Amniotic stem cell (primary cell): ENCODE data around the gene TET2.

ENCODE experiments used
- DNase-seq: peaks from one replicate; lab custom pipeline; 2025; lab: John Stamatoyannopoulos, UW

TET2 gene

DNA sequence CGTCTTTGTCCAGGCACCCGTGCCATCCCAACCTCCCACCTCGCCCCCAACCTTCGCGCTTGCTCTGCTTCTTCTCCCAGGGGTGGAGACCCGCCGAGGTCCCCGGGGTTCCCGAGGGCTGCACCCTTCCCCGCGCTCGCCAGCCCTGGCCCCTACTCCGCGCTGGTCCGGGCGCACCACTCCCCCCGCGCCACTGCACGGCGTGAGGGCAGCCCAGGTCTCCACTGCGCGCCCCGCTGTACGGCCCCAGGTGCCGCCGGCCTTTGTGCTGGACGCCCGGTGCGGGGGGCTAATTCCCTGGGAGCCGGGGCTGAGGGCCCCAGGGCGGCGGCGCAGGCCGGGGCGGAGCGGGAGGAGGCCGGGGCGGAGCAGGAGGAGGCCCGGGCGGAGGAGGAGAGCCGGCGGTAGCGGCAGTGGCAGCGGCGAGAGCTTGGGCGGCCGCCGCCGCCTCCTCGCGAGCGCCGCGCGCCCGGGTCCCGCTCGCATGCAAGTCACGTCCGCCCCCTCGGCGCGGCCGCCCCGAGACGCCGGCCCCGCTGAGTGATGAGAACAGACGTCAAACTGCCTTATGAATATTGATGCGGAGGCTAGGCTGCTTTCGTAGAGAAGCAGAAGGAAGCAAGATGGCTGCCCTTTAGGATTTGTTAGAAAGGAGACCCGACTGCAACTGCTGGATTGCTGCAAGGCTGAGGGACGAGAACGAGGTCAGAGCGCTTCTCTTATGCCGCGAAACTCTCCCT is at the start of gene TET2:
Gene TET2 (plus strand): TSS at position 601 of the 740 bp plus-strand sequence. CDS start 87,067 bp downstream, outside the sequence.
- peak; percentile 59 for DNase-seq

DNA sequence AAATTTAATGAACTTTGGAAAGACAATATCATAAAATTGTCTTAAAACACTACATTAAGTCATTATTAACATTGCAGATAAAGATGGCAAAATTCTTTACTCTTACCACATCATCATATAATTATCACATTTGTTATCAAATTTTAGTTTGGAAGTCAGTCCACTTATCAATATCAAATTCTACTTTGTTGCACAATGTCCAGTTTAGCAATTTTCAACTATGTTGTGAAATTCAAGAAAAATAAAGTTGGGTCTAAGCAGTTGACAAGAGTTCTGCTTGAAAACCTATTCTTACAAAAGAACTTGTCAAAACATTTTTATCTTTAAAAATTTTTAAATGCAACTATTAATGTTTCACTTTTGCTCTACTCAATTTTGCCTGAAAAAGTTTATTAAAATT is 44.7 kb upstream of the TET2 start:
- no peak for DNase-seq

DNA sequence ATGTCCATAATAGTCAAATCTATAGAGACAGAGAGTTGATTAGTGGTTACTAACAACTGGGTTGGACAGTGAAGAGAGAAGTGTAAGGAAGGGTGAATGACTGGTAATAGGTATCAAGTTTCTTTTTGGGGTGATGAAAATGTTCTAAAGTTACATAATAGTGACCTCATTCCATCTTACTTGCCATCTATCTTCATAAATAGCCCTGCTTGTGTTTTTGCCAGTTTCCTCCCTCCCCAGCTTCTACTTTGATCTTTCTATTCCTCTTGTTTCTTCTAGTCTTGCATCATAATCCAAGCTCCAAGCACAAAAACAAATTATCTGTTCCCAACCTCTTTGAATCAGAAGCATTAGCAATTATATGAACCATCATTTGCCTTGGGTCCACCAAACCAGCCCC is 40.2 kb upstream of the TET2 start:
- DNase-seq = no peak

DNA sequence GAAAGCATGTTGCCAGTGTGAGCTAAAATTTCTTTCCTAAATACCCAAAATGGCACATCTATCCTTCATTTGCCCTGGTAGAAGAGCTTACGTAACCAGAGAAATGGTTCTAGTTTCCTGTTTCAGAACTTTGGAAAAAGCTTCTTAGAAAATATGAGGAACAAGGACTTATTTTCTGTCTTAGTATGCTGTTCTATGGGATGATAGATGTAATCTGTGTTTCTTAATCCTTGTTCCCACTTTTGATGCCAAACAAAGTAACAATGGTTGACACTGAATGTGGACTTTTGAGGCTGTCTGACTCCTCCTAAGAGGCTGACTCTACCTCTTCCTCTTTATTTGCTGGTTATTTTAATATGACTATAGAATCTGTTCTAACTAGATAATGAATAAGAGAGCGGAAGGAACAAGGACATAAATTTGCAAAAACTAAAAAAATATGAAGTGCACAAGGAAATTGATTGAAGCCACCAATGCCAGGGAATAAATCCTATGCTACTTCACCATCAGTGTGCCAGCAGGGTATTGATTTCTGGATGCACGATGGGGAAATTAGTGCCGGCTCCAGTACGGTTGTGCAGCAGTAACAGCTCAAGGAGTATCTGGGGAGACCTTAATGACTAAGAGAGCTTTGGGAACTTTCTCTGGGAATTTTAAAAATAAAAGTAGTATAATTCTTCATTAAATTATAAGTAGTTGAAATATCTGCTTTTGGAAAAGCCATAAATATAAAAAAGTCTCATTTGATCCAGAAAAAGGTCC is 39.4 kb upstream of the TET2 start:
- DNase-seq = no peak

DNA sequence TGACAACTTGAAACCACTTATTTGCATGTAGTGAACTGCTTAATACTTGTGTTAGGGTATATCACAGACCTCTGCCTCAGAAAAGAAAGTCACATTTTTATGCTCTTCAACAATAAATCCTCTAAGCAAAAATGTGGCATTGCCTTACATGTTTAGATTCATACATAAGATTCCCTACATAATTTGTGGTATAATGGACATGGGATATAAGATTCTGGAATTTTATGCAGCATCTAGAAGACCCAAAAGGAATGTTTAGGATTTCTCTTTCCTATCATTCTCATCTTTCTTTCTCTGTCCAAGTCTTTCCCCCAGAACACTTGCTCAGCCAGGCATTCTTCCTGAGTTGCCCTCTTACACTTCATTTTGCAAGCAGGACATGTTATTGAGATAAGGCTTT is 37.7 kb upstream of the TET2 start:
- DNase-seq = peak; percentile 10

DNA sequence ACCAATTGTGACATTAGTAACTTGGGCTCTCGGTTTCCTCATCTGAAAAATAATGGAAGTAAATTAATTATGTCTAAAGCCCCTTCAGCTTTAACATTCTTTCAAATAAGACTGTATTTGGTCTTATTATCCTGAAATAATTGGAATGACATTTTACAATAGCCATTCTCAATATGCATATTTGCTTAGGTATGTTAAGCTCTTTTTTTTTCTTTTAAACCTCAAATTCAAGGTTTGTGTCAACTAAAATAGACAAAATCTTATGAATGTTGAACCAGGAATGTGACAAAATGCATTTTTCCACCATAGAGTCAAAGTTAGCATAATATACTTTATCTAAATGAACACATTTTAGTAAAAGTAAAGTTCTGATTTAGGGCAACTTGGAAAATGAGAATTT is 34.4 kb upstream of the TET2 start:
- no peak for DNase-seq

DNA sequence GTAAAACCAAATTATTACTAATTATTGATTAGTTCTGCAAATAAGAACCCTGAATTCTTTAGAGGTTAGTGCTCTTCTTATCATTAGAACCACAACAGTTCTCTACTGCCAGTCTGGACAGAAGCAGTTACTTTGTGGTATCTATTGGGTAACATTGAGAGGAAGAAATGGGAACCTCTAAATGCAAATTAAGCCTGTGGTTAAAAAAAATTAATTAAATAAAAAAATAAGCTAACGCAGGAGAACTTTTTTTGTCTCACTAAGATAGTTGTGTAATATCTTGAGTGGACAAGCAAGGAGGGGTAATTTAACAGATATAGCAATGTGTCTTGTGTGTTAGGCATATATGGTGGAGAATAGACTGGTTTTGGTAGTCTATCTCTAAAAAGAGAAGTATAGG is 32.9 kb upstream of the TET2 start:
- no peak for DNase-seq

DNA sequence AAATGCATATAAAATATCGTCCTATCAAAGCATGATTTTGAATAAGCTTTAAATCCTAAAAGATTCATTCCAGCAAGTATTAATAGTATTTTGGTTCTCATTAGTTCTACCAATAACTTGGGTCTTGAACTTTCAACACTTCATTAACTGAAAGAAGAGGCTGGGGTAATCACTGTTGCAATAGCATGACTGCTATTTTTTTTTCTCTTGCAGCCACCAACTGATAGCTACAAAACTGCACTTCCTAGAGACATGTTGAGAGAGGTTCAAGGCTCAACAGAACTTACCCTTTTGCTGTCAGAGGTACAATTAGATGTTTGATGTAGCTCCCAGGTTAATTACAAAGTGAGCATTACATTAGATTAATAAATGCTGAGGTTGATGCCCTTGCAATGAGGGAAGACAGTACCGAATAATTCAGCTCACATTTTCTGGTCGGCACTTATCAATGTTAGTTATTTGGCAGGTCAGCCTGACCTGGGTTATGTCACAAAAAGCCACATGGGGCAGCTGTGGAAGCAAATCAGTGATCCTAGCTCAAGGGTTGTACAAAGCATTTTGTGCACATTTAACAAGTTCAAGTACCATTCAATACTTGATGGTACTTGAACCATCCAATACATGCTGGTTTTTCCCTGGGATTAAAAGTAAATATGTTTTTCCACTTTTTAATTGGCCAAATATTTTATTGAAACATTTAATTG is 29.9 kb upstream of the TET2 start:
- DNase-seq = no peak

DNA sequence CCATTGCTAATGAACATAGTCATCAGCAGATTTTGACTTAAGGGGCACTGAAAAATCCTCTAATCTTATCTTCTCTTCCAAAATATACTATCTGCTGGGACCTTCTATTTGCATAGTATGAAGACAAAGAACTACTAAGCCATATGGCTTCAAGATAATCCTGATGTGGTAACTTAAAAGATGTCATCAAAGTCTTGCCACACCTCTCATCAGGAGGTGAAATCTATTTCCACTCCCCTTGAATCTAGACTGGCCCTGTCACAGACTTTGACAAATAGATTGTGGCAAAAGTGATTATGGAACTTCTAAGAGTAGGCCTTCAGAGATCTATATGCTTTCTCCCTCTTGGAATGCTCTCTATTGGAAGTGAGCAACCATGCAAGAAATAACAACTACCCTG is 27.3 kb upstream of the TET2 start:
- DNase-seq = no peak

DNA sequence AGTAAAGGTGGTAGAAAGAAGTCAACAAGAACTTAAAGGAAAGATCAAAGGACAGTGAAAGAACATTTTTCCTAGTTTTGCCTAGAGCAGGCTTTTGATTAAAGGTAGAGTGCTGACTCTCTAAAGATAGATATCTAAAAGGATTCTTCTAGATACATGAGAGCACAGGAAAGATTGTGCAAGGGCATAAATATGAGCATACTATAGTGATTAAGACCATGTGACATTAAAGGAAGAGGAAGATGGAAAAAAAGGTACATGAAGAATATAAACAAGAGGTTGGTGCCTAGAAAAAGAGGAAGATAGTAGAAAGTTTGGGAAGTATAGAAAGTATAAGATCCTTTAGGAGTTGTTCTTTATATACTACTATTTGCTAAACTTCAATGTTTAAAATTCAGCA is 26.1 kb upstream of the TET2 start:
- no peak for DNase-seq

DNA sequence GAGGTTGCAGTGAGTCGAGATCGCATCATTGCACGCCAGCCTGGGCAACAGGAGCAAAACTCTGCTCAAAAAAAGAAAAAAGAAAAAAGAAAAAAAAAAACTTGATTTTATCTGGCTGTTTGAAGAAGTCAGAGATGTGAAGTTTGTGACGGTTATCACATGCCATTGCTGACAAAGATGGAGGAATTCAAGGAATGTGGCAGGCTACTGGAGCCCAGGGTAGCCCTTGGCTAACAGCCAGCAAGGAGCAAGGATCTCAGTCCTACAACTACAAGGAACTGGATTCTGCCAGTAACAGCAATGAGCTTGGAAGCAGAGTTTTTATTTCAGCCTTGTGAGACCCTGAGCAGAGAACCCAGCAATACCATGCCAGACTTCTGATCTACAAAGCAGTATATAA is 24.3 kb upstream of the TET2 start:
- no peak for DNase-seq

DNA sequence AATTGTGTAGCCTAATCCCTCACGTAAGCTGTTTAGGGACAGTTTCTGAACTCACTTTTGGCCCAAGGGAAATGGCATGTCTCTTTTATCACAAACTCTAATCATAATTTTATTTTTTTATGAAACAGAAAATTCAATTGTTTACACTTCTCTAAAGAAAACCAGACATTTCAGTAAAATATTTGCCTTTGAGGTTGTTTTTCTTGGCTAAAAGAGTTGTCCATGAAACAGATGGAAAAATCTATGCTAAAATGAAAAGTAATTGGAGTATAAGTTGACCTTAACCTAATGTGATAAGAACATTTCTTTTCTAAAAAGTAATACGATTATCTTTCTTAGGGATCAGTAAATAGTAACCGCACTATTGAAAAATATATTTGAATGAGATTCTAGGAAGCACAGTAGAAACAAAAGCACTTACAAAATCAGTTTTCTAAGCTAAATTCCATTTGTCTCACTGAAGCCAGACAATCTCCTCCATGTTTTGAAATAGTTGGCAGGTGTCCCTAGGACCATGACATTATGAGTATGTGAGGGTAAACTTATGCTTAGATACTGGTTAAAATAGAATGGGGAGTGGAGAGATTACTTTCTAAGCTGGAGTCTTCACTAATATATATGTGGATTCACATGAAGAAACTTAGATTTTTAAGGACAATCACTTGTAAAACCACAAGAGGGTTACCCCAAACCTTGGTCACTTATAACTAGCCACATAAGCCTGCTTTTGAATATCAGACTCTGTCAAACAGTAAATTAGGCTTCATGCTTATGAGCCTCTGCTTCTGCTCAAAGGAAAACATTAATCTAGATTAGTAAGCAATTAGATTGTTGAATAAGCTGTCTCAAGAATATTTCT is 20.1 kb upstream of the TET2 start:
- no peak for DNase-seq

DNA sequence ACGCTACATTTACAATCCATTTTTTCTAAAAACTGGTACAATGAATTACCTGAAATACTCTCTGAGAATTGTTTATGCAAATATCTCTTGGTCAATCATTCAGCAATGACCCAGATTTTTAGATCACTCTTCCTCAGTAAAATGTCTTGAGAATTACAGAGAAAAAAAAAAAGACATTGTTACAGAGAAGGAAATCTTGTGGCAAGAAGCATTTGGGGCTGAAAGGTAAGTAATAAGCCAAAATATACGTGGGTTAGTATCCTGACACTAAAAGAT is 19.6 kb upstream of the TET2 start:
- DNase-seq = no peak

DNA sequence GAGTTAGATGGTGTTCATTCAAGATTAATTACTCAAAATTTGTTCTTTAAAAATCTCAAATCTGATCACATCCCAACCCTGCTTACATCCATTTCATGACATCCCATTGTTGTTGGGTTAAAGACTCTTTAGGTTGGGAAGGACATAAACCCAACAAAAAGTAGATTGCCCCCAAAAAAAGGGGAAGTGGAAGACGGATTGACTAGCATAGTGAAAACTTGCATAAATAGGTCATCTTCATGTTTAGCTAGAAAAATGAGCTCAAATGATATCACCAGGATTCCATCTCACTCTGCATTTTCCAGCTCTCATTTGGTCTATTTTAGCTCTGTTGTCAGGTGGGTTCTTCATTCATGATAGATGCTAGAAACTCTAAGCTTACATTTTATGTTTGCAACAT is 18.5 kb upstream of the TET2 start:
- no peak for DNase-seq

DNA sequence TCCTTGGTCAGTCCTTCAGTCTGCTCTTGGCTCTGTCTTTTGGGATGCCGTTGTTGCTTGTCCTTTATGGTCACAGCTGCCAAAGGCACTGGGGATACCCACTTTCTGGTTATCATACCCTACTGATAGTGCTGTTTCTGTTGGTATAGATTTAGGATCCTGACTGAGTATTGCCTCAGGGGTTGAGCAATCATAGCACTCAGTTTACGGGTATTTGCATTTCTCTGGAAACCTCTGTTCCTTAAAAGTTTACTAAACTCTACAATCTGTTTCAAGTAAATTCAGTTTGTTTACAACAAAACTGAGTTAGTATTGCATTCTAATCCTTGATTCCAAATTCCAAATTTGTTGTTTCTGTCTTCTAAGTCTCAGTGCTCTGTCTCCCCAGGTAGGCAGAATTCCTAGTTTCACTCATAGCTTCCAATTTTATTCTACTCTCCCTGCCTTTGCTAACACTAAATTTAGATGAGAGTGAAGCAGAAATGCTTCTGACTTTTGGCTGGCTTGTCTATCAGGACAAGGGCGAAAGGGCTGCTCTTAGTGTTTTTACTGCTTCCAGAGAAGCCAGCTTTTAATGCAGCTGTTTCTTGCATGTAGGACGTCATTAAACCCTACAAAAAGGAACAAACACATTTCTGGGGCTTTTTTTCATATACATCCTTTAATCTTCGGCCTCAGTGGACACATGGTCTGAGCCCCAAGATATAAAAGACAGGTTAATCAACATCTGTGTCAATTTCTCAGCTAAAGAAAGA is 17.2 kb upstream of the TET2 start:
- DNase-seq = no peak

DNA sequence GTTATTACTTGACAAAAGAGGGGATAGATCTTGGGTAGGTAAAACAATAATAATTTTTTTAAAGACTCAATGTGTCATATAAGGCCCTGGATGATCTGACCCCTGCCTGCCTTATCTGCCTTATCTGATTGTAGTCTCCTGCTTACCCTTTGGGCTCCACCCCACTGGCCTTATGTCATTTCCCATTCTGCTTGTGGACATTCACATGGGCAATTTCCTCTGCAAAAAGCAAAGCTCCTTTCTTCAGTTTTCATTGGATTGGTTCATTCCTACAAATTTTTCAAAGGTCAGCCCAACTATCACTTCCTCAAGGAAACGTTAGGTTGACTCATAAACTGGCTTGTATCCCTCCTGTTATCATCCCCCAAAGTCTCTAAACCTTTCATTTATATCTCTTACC is 15.7 kb upstream of the TET2 start:
- DNase-seq = no peak

DNA sequence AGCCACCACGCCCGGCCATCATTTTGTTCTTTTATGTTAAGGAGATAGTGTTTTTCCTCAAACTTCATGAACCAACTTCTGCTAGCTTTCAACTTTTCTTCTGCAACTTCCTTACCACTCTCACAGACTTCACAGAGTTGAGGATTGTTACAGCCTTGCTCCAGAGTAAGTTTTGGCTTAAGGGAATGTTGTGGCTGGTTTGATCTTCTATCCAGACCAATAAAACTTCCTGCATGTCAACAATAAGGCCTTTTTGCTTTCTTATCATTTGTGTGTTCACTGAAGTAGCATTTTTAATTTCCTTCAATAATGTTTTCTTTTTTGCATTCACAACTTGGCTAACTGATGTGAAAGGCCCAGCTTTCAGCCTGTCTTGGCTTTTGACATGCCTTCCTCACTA is 12.7 kb upstream of the TET2 start:
- no peak for DNase-seq

DNA sequence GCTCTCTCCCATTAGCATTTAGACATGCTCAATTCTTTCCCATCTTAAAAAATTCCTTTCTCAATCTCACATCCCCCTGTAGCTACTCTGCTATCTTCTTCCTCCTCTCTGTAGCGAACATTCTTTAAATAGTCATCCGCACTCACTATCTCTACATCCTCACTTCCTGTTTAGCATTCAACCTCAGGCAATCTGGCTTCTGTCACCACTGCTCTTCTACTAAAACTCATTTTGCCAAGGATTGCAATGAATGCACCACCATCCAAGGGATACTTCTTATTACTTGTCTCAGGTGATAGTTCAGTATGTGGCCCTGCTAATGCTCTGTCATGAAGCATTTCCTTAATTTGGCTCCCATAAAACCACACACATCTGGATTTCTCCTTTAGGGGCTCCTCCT is 10.9 kb upstream of the TET2 start:
- no peak for DNase-seq

DNA sequence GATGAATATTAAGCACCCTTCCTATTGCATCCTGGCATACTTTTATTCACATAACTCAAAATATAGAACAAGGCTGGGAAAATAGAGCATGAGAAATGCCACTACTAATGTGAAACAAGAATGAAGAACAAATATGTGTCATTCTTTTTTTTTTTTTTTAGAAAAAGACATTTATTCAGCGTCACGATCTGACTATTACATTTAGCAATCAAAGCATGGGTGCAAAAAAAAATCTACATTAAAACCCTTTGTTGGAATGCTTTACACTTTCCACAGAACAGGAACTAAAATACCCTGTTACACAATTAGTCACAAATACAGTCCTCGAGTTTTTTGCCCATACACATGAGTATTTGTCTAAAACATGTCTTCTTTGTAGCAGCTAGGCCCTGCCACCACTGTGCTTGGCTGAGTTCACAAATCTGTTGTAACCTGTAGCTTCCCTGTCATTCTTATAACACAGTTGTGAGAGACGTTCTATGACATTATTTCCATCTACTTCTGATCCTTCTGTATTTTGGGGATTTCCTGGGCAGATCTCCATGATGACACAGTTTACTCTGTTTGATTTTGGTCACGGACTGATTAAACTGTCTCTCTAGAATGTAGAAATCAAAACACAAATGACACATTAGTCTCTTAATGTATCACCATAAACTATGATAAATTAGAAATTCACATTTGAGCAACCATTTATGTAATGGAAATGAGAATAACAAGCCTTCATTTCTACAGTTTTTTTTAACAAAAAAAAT is 9.4 kb upstream of the TET2 start:
- DNase-seq = no peak

DNA sequence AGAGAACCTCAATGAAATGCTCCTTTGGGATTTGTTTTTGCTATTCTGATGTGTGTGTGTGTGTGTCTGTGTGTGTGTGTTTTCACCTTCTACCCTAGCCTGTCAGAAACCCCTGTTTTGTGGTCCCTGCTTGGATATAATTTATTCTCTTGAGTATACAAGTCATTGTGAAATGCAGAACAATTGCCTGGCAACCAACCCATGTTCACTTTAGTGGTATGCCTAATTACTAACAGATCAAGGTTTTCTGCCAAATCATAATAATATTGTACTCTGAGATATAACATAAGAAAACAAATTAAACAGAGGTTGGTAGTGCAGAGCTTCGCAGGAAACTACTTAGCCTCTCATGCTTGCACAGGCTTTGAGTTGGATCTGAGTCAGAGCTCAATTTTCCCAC is 7.0 kb upstream of the TET2 start:
- no peak for DNase-seq
